ENCODE measurements around the gene DLX1.

DLX1 gene

GRCh38 chr2:172046866-172047565 is 38.3 kb upstream of the DLX1 start:
- H3K4me3 ChIP-seq (ENCODE audit: low read depth, low read length) = no peak overlapping the region
- TF ChIP-seq, protein P1, sequence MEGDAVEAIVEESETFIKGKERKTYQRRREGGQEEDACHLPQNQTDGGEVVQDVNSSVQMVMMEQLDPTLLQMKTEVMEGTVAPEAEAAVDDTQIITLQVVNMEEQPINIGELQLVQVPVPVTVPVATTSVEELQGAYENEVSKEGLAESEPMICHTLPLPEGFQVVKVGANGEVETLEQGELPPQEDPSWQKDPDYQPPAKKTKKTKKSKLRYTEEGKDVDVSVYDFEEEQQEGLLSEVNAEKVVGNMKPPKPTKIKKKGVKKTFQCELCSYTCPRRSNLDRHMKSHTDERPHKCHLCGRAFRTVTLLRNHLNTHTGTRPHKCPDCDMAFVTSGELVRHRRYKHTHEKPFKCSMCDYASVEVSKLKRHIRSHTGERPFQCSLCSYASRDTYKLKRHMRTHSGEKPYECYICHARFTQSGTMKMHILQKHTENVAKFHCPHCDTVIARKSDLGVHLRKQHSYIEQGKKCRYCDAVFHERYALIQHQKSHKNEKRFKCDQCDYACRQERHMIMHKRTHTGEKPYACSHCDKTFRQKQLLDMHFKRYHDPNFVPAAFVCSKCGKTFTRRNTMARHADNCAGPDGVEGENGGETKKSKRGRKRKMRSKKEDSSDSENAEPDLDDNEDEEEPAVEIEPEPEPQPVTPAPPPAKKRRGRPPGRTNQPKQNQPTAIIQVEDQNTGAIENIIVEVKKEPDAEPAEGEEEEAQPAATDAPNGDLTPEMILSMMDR (IDR thresholded peaks at IDR 0.05; ENCODE audit: borderline replicate concordance, insufficient read depth, low read depth, low read length) = no peak

DNA sequence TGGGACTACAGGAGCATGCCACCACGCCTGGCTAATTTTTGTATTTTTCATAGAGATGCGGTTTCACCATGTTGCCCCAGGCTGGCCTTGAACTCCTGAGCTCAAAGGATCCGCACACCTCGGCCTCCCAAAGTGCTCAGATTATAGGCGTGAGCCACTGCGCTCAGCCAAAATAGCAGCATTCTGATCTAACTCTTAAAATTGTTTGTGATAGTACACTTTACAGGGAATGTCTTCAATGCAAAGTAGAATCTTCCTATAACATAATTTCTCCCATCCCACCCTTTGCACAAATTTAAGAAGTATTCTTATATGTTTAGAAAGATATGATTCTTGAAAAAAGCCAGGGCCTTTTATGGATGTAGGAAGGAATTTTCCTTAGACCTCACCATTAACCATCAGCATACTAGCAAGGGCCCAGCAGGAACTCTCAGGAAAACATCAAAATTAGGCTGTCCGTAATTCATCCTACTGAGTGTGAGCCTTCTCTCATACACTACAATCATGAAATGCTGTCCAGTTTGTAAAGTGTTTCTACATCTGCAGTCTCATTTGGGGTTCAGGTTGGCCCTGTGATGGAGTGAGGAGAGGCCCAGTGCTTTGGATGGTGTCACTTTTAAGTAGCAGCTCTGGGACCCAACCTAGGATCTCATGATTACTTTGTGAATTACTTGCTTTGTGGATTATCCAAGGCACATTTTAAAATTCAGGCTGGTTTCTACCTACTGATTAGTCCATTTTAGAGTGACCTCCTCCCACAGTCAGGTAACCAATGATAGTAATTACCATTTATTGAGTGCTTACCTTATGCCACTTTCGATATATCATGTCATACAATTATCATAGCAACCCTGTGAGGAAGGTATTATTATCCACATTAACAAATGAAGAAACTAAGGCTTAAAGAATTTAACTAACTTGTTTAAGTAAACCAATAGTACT is 37.5 kb upstream of the DLX1 start:
- no peak overlapping the region for H3K4me3 ChIP-seq (ENCODE audit: low read depth, low read length)
- TF ChIP-seq, protein P1 (IDR thresholded peaks at IDR 0.05; ENCODE audit: borderline replicate concordance, insufficient read depth, low read depth, low read length) = no peak

DNA sequence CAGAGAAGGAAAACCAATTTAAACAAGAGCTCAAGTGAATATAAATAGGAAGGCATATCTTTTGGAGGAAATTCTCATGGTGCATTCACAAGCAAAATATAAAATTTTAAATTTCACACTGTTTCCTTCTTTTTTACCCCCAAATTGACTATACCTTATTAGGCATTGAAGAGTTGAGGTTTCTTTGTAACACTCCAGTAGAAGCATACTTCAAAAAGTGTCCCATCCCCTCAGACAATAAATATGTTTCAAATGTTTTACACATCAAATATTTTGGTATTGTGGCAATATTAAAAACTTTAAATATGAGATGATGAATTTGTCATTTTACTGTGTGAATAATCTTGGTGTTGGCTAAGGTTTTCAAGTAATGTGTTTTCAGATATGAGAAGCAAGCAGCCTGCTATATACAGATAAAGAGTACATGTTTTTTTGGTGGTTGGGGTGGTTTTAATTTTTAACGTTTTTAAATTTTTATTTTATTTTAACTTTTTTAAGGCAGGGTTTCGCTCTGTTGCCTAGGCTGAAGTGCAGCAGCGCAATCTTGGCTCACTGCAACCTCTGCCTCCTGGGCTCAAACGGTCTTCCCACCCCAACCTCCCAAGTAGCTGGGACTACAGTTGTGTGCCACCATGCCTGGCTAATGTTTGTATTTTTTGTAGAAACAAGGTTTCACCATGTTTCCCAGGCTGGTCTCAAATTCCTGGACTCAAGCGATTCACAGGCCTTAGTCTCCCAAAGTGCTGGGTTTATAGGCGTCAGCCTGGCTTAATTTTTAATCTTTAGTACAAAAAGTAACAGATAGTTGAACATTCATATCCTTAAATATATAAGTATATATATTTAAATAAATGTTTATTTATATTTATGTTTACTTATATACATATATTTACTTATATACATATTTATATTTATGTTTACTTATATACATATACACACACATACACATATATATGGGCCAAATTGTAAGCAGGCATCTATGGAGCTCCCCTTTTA is 36.5 kb upstream of the DLX1 start:
- TF ChIP-seq, protein P1 (IDR thresholded peaks at IDR 0.05; ENCODE audit: borderline replicate concordance, insufficient read depth, low read depth, low read length) = no peak
- no peak overlapping the region for H3K4me3 ChIP-seq (ENCODE audit: low read depth, low read length)

DNA sequence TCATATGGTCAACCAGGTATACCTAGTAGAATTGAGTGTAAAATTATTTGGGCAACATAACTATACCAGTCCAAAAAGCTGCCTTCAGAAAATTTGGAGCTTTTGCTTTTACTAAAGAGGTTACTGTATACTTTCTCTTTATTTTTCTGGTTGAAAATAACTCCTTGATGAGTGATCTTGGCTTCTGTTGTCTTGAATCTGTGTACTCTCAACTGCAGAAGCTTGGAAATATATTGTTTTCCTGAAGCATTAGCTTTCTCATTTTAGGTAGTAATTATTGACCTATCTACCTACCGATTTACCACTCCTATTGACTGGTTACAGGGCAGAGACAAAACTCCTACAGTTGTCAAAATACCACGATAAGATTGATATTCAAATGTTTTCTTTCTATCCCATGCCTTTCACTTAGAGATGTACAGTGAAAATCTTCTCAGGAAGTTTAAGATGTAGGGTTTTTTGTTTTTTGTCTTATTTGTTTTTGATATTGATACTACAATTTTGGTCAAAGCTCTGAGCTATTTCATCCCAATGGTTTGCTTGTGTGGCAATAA is 35.7 kb upstream of the DLX1 start:
- TF ChIP-seq, protein P1 (IDR thresholded peaks at IDR 0.05; ENCODE audit: borderline replicate concordance, insufficient read depth, low read depth, low read length) = no peak
- H3K4me3 ChIP-seq (ENCODE audit: low read depth, low read length) = no peak overlapping the region

DNA sequence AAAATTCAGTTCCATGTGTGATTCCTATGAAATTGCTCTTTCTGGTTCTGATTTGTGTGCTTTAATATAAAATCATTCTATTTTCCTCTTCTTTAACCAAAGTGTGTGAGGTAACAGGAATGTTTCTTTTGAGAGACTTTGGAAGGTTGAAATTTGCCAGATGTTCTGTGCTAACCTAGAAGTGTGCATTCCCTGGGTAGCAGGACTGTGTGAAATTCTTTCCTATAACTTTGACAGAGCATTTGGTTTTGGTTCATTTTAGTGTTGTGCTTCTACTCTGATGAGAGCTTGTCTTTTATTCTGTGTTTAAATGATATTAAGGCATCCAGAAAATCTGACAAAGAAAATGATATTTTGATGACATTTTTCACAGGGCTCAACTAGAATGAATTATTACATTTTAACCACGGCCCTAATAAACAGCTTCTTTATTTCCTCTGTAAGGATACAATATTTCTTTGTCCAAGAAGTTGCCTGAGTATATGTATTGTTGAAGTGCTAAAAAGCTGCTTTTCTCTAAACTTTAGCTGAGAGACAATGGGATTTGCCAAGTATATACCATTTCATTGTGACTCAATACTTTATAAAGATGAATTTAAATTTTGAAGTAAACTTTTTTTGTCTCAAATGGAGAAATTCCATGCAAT is 34.7 kb upstream of the DLX1 start:
- TF ChIP-seq, protein P1 (IDR thresholded peaks at IDR 0.05; ENCODE audit: borderline replicate concordance, insufficient read depth, low read depth, low read length) = no peak
- H3K4me3 ChIP-seq (ENCODE audit: low read depth, low read length) = no peak overlapping the region
